BJ (cell line): Measurements from ENCODE around the gene TNF. TPM values are rescaled to one million over a fixed set of nuclear protein-coding genes. Genes with fewer than 3 reads are reported as not detected.

ENCODE experiments used
- CTCF ChIA-PET: fragments of 350-600 bp; formaldehyde crosslinking; extraction: SDS; loops from one replicate; lab custom pipeline; 2021; ENCODE audit warnings: antibody characterized with exemption, inconsistent platforms; lab: Yijun Ruan, JAX
- POLR2A ChIA-PET: fragments of 300-600 bp; sonication (Branson Sonifier 250); formaldehyde crosslinking; extraction: SDS; loops from one replicate; lab custom pipeline; 2021; ENCODE audit warnings: antibody characterized with exemption; lab: Charles Lee
- DNase-seq: peaks from one replicate; pipeline ENCODE4 v3.0.0-alpha.2; 2011; ENCODE audit warnings: low read depth
- H3K27me3 ChIP-seq: 2 replicates; pipeline ENCODE4 v1.6.0; 2011; ENCODE audit warnings: low read length; ENCODE audit not compliant: control insufficient read depth, insufficient read depth
- H3K36me3 ChIP-seq: 2 replicates; pipeline ENCODE4 v1.5.1; 2011; ENCODE audit warnings: low read length; ENCODE audit not compliant: control insufficient read depth, insufficient read depth
- H3K4me3 ChIP-seq: 2 replicates; pipeline ENCODE4 v1.5.1; 2011; ENCODE audit warnings: low read depth, mild to moderate bottlenecking, control low read depth, low read length
- polyA minus RNA-seq: library from RNA; depleted of rRNA, polyadenylated mRNA; stranded (reverse); fragments of >200 nt; gene quantifications from 2 replicates; pipeline ENCODE4 v1.2.3, GENCODE V29; 2011; rRNA and poly(A)+ RNA removed
- polyA plus RNA-seq: library from polyadenylated mRNA; depleted of rRNA; stranded (reverse); fragments of >200 nt; gene quantifications from 2 replicates; pipeline ENCODE4 v1.2.3, GENCODE V29; 2011; rRNA removed
- TF ChIP-seq, protein P1 (sequence below): IDR thresholded peaks from 2 replicates; pipeline ENCODE4 v1.5.1; 2011; ENCODE audit warnings: low read depth, mild to moderate bottlenecking, control low read depth, inconsistent platforms, low read length, moderate library complexity; ENCODE audit not compliant: insufficient read depth

The TNF gene
- polyA plus RNA-seq (not detected in 2 replicates), polyA minus RNA-seq (0.31 TPM in 1 of 2 replicates, not detected in the other)

DNA sequence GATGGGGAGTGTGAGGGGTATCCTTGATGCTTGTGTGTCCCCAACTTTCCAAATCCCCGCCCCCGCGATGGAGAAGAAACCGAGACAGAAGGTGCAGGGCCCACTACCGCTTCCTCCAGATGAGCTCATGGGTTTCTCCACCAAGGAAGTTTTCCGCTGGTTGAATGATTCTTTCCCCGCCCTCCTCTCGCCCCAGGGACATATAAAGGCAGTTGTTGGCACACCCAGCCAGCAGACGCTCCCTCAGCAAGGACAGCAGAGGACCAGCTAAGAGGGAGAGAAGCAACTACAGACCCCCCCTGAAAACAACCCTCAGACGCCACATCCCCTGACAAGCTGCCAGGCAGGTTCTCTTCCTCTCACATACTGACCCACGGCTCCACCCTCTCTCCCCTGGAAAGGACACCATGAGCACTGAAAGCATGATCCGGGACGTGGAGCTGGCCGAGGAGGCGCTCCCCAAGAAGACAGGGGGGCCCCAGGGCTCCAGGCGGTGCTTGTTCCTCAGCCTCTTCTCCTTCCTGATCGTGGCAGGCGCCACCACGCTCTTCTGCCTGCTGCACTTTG lies at the start of gene TNF:
Gene TNF, plus strand, starts transcription at position 231 of the 567 bp plus-strand sequence. Its CDS starts 177 bp downstream, at position 408.
- Histone ChIP-seq H3K4me3 (no peak within 1 kb of the TSS), H3K36me3 (no peaks in the 10 kb centered on the region), H3K27me3 (no peaks in the 10 kb centered on the region; the same call in 1 of the 2 replicates)
- TF ChIP-seq, protein P1, sequence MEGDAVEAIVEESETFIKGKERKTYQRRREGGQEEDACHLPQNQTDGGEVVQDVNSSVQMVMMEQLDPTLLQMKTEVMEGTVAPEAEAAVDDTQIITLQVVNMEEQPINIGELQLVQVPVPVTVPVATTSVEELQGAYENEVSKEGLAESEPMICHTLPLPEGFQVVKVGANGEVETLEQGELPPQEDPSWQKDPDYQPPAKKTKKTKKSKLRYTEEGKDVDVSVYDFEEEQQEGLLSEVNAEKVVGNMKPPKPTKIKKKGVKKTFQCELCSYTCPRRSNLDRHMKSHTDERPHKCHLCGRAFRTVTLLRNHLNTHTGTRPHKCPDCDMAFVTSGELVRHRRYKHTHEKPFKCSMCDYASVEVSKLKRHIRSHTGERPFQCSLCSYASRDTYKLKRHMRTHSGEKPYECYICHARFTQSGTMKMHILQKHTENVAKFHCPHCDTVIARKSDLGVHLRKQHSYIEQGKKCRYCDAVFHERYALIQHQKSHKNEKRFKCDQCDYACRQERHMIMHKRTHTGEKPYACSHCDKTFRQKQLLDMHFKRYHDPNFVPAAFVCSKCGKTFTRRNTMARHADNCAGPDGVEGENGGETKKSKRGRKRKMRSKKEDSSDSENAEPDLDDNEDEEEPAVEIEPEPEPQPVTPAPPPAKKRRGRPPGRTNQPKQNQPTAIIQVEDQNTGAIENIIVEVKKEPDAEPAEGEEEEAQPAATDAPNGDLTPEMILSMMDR, result no peak
- no peak for DNase-seq
- ChIA-PET POLR2A (no interaction called here), CTCF (interaction anchor here (1.1 to 5.3 kb wide), 4 partner anchors 8 to 26 kb away, joined by 3 to 35 read pairs (median 10); partner anchors contain the start of gene NFKBIL1)

DNA sequence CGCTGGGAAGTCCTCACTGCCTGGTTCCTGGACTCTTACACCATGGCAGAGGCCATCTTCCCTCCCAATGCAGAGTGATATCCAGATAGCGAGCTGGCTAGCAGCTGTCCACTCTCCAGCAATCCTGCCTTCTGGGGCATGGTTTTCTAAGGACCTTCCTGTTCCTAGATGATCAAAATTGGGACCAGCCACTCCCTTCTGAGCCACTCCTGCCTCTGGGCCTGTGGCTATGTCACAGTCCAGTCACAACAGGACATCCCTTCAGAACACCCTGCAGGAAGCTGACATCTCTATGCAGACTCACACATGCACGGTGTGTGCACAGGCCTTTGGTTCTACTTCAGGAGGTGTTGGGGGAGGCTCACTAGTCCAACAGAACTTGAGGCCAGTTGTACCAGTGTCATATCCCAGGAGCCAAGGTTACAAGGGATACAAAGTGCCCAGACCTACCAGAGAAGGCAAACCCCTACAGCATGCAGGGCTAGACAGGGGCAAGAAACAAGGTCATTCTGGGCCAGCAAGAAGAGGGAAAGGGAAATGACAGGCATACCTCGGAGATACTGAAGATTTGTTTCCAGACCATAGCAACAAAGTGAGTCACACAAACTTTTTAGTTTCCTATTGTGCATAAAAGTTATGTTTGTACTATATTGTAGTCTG lies 49.3 kb upstream of the TNF start:
- CTCF ChIA-PET, result interaction anchor here (1.0 to 1.1 kb wide), 2 partner anchors 9 to 21 kb away, joined by 3 read pairs; partner anchors contain the start of gene NFKBIL1
- TF ChIP-seq, protein P1, result no peak
- H3K27me3 ChIP-seq, result no peaks in the 10 kb centered on the region
- peaks cover 8% of the 10 kb centered on the region for H3K36me3 ChIP-seq
- H3K4me3 ChIP-seq, result no peak overlapping the region
- peak; percentile 41 for DNase-seq
- POLR2A ChIA-PET, result no interaction called here

DNA sequence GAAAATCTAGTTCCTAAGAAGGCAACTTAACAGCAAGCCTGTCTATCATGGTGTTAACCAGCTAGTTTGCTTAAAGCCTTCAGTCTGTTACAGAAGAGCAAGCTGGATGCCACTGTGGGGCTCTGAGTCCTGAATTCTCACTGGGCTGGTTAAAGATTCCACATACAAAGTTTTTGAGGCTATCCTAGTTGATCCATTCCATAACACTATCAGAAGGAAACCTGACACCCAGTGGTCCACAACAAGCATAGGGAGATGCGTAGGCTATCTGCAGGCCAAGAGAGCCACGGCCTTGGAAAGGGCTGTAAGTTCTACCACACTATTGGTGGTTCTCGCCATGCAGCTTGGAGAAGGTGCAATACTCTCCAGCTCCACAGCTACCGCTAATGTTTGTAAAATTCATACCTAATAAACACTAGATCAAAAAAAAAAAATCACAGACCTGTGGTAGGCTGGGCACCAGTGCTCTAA lies 47.0 kb upstream of the TNF start:
- Histone ChIP-seq H3K27me3 (no peaks in the 10 kb centered on the region), H3K36me3 (peaks cover 14% of the 10 kb centered on the region), H3K4me3 (no peak overlapping the region)
- TF ChIP-seq, protein P1, result no peak
- ChIA-PET POLR2A (interaction anchor here (0.7 kb wide), 1 partner anchor 773 kb away, joined by 7 read pairs; no protein-coding TSS in a partner anchor), CTCF (interaction anchor here (1.2 to 3.0 kb wide), 3 partner anchors 11 to 33 kb away, joined by 3 to 12 read pairs (median 4); partner anchors contain the start of gene ATP6V1G2)
- no peak for DNase-seq

DNA sequence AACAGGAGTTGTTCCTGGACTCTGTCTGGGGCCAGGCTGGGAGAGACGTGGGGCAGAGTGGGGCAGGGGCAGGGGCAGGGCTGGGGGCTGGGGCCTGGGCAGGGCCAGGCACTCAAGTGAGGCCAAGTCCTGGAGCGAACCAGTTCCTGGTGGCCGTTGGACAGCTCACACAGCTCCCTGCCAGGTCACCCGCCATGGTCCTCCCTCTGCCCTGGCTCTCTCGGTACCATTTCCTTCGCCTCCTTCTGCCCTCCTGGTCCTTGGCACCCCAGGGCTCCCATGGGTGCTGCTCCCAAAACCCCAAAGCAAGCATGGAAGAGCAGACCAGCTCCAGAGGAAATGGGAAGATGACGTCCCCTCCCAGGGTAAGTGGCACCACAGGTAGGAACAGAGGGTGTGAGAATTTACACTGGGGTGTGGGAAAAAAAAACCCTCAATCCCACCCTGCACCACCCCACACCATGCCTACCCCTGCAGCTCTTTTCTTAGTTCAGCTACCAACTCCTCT lies 46.5 kb upstream of the TNF start, which contains the start of gene MCCD1:
Gene MCCD1, plus strand, starts transcription at position 142 of the 508 bp plus-strand sequence. Its CDS starts 53 bp downstream, at position 195.
- H3K4me3 ChIP-seq, result no peak within 1 kb of the TSS
- ChIA-PET CTCF (interaction anchor here (1.0 to 3.0 kb wide), 4 partner anchors 10 to 34 kb away, joined by 3 to 12 read pairs (median 4); partner anchors contain the start of gene ATP6V1G2), POLR2A (interaction anchor here (0.7 kb wide), 1 partner anchor 774 kb away, joined by 7 read pairs; no protein-coding TSS in a partner anchor)
- H3K36me3 ChIP-seq, result peaks cover 19% of the 10 kb centered on the region
- no peaks in the 10 kb centered on the region for H3K27me3 ChIP-seq
- no peak for DNase-seq
- TF ChIP-seq, protein P1, result no peak
